Endodermal cell (in vitro differentiated cells): ENCODE data around the gene KLK5. TPM values are rescaled to one million over a fixed set of nuclear protein-coding genes. Genes with fewer than 3 reads are reported as not detected.

Experiments used
- DNase-seq: peaks from one replicate; pipeline ENCODE4 v3.0.0-alpha.2; 2017
- H3K27ac ChIP-seq: 2 replicates; pipeline ENCODE4 v1.5.1; 2013; ENCODE audit warnings: mild to moderate bottlenecking, low read depth, low read length, moderate library complexity
- H3K27me3 ChIP-seq: 2 replicates; pipeline ENCODE4 v1.6.1; 2013; ENCODE audit warnings: mild to moderate bottlenecking, low read length, moderate library complexity; ENCODE audit not compliant: insufficient read depth, control insufficient read depth, poor library complexity, severe bottlenecking
- H3K36me3 ChIP-seq: 2 replicates; pipeline ENCODE4 v1.7.0; 2013; ENCODE audit warnings: mild to moderate bottlenecking, low read length, moderate library complexity; ENCODE audit not compliant: control insufficient read depth, insufficient read depth
- H3K4me1 ChIP-seq: one replicate; pipeline ENCODE4 v1.7.0; 2013; ENCODE audit warnings: low read length; ENCODE audit not compliant: control insufficient read depth, insufficient read depth
- H3K4me3 ChIP-seq: 2 replicates; pipeline ENCODE4 v1.5.1; 2013; ENCODE audit warnings: mild to moderate bottlenecking, low read length, moderate library complexity
- H3K9ac ChIP-seq: 2 replicates; pipeline ENCODE4 v1.6.1; 2013; ENCODE audit warnings: mild to moderate bottlenecking, low read length, moderate library complexity; ENCODE audit not compliant: poor library complexity, severe bottlenecking; ENCODE audit errors: extremely low read depth
- H3K9me3 ChIP-seq: 2 replicates; pipeline ENCODE4 v1.6.1; 2013; ENCODE audit warnings: mild to moderate bottlenecking, low read length, moderate library complexity; ENCODE audit not compliant: control insufficient read depth
- H3K27ac Mint-ChIP-seq: 2 replicates; pipeline ENCODE4 v1.8.0; 2020; ENCODE audit warnings: mixed read lengths
- H3K27me3 Mint-ChIP-seq: 2 replicates; pipeline ENCODE4 v1.8.0; 2021; ENCODE audit warnings: mild to moderate bottlenecking, mixed read lengths; ENCODE audit not compliant: insufficient read depth
- H3K36me3 Mint-ChIP-seq: 2 replicates; pipeline ENCODE4 v1.8.0; 2020; ENCODE audit warnings: low read depth, mixed read lengths
- H3K4me1 Mint-ChIP-seq: 2 replicates; pipeline ENCODE4 v1.8.0; 2020; ENCODE audit warnings: mixed read lengths
- H3K4me3 Mint-ChIP-seq: 2 replicates; pipeline ENCODE4 v1.8.0; 2020; ENCODE audit warnings: mild to moderate bottlenecking, moderate library complexity, mixed read lengths
- H3K9me3 Mint-ChIP-seq: 2 replicates; pipeline ENCODE4 v1.8.0; 2020; ENCODE audit warnings: mild to moderate bottlenecking, mixed read lengths
- CTCF ChIP-seq: fragments of 200-600 bp; sonication (generic); conservative IDR thresholded peaks from 2 replicates; pipeline ENCODE4 v1.5.0; 2021; ENCODE audit warnings: antibody characterized with exemption, mild to moderate bottlenecking
- WGBS, 2 experiments: methylation state at CpG; one replicate each; pipeline versions ENCODE4 v1.1.5 to v1.1.7; 2013; ENCODE audit warnings: missing lambda C conversion rate in 2 of 2, mixed read lengths in 1 of 2; ENCODE audit not compliant: insufficient coverage in 1 of 2, insufficient read length in 1 of 2; 5-methylcytosine and 5-hydroxymethylcytosine counted together
- total RNA-seq, 2 donors: library from RNA; stranded (reverse); fragmentation: NEBNext Ultra II Directional in 1 of 2; extraction: Animal tissue kit (Norgen Biotek cat#: 25700) in 1 of 2; gene quantifications; 2 replicates in 1 of 2; 3 replicates in 1 of 2; pipeline ENCODE4 v1.2.1, GENCODE V29; 2021

The KLK5 gene
- total RNA-seq, 2 donors from 2014 or later = not detected

- H3K4me3 Mint-ChIP-seq = no peak overlapping the region
- no peaks in the 10 kb centered on the region for H3K4me1 ChIP-seq
- no peaks in the 10 kb centered on the region for H3K36me3 Mint-ChIP-seq
- no peak for TF ChIP-seq CTCF
- H3K9me3 ChIP-seq = no peaks in the 10 kb centered on the region
- 74 to 76% methylated on average over 6 to 20 of the region's 21 CpGs for WGBS, 2 experiments
- no peak overlapping the region for H3K9ac ChIP-seq
- H3K27ac Mint-ChIP-seq = no peak overlapping the region
- H3K27me3 Mint-ChIP-seq = peaks cover 35% of the 10 kb centered on the region
- H3K27me3 ChIP-seq = peaks cover 89% of the 10 kb centered on the region
- no peak for DNase-seq
- no peaks in the 10 kb centered on the region for H3K36me3 ChIP-seq
- H3K27ac ChIP-seq = no peak overlapping the region
- H3K9me3 Mint-ChIP-seq = no peaks in the 10 kb centered on the region
- H3K4me3 ChIP-seq = no peak overlapping the region
- H3K4me1 Mint-ChIP-seq = no peaks in the 10 kb centered on the region
These were observed 40.7 kb downstream of the KLK5 start for GRCh38 chr19:50912102-50912599.

- no peak within 1 kb of the TSS for H3K4me3 Mint-ChIP-seq
- H3K27me3 ChIP-seq = peaks cover 86% of the 10 kb centered on the region
- H3K27me3 Mint-ChIP-seq = peaks cover 33% of the 10 kb centered on the region
- H3K27ac Mint-ChIP-seq = no peak within 1 kb of the TSS
- H3K9ac ChIP-seq = no peak within 1 kb of the TSS
- no peak for DNase-seq
- no peaks in the 10 kb centered on the region for H3K36me3 Mint-ChIP-seq
- TF ChIP-seq CTCF = no peak
- no peaks in the 10 kb centered on the region for H3K4me1 ChIP-seq
- no peaks in the 10 kb centered on the region for H3K9me3 Mint-ChIP-seq
- H3K36me3 ChIP-seq = no peaks in the 10 kb centered on the region
- H3K9me3 ChIP-seq = no peaks in the 10 kb centered on the region
- H3K4me1 Mint-ChIP-seq = no peaks in the 10 kb centered on the region
- 79 to 81% methylated on average over 6 to 9 of the region's 9 CpGs for WGBS, 2 experiments
- H3K4me3 ChIP-seq = no peak within 1 kb of the TSS
- H3K27ac ChIP-seq = no peak within 1 kb of the TSS
These were observed 41.4 kb downstream of the KLK5 start, which contains the start of gene KLK4 for GRCh38 chr19:50911206-50912101. KLK4 (minus strand) TSS chr19:50911395; CDS start chr19:50910738, 657 bp downstream.

- TF ChIP-seq CTCF = no peak
- Mint-ChIP-seq H3K4me1 (no peaks in the 10 kb centered on the region), H3K27me3 (peaks cover 34% of the 10 kb centered on the region), H3K4me3 (no peak overlapping the region), H3K9me3 (no peaks in the 10 kb centered on the region), H3K27ac (no peak overlapping the region), H3K36me3 (no peaks in the 10 kb centered on the region)
- Histone ChIP-seq H3K9me3 (no peaks in the 10 kb centered on the region), H3K4me3 (no peak overlapping the region), H3K4me1 (no peaks in the 10 kb centered on the region), H3K27ac (no peak overlapping the region), H3K27me3 (peaks cover 83% of the 10 kb centered on the region), H3K9ac (no peak overlapping the region), H3K36me3 (no peaks in the 10 kb centered on the region)
- no peak for DNase-seq
- 84 to 100% methylated on average over 1 to 3 of the region's 4 CpGs for WGBS, 2 experiments
These were observed 42.1 kb downstream of the KLK5 start for GRCh38 chr19:50910722-50911121.
